ENCODE results near the gene IL12RB1. TPM values are rescaled to one million over a fixed set of nuclear protein-coding genes. Genes with fewer than 3 reads are reported as not detected.

Gene IL12RB1
- total and polyA plus RNA-seq, 7 donors: 0.14 to 0.53 (median 0.17) TPM; not detected in 1

DNA sequence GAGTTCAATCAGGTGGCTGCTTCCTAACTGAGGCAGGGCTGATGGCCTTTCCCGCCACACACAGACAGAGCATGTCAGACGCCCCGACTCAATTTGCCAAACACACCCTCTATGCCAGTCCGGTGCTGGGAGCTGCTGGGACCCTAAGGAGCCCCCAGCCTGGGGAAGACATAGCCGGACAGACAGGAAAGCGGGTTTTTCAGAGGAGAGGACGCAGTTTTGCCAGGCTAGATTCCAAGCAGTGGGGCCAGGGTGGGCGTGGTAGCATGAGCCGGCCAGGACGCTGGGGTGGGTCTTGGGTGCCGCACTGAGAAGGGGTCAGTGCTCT, 30.6 kb upstream of the IL12RB1 start:
- no peaks in the 10 kb centered on the region for H3K36me3 ChIP-seq (ENCODE audit: insufficient read depth in 1 of 2, low read depth in 1 of 2)
- H3K4me1 ChIP-seq: no peaks in the 10 kb centered on the region
- TF ChIP-seq CTCF (IDR thresholded peaks at IDR 0.05): no peak
- H3K27me3 ChIP-seq (ENCODE audit: insufficient read depth in 3 of 3, low read length in 2 of 3): no peaks in the 10 kb centered on the region
- 10 to 16% (median 10%) methylated on average over 10 to 11 of the region's 11 CpGs for WGBS, 3 donors
- H3K27ac ChIP-seq: no peak overlapping the region
- peak overlapping the region; percentile 73 for H3K4me3 ChIP-seq
- DNase-seq (no peak), ATAC-seq (peak in 3 of 4 donors; percentile 0 to 8 (median 2))
- H3K9me3 ChIP-seq: no peaks in the 10 kb centered on the region
- intact Hi-C loops (cut with DNase I): loop anchor here (5.0 kb wide), 1 partner anchor 35 kb away; the partner anchor contains the start of gene PIK3R2 (in 2 of the 2)

GRCh38 chr19:18114483-18114882, 27.7 kb upstream of the IL12RB1 start:
- no peak for TF ChIP-seq CTCF (IDR thresholded peaks at IDR 0.05)
- intact Hi-C loops (cut with DNase I): loop anchor here in 1 of 2 donors (5.0 kb wide), 1 partner anchor 138 kb away; no protein-coding TSS in a partner anchor
- no peak for ATAC-seq
- Histone ChIP-seq H3K9me3 (no peaks in the 10 kb centered on the region), H3K4me1 (peaks cover 8% of the 10 kb centered on the region), H3K27ac (no peak overlapping the region), H3K27me3 (ENCODE audit: insufficient read depth in 3 of 3, low read length in 2 of 3) (peaks cover 0 to 17% (median 0%) of the 10 kb centered on the region in 3 donors), H3K36me3 (ENCODE audit: insufficient read depth in 1 of 2, low read depth in 1 of 2) (no peaks in the 10 kb centered on the region), H3K4me3 (no peak overlapping the region)
- WGBS, 3 donors: 90 to 95% (median 92%) methylated on average over 4 of the region's 4 CpGs
- DNase-seq: no peak

- Histone ChIP-seq H3K27ac (no peak overlapping the region), H3K27me3 (ENCODE audit: insufficient read depth in 3 of 3, low read length in 2 of 3) (peaks cover 0 to 18% (median 0%) of the 10 kb centered on the region in 3 donors), H3K4me1 (peaks cover 8% of the 10 kb centered on the region), H3K9me3 (no peaks in the 10 kb centered on the region), H3K4me3 (no peak overlapping the region), H3K36me3 (ENCODE audit: insufficient read depth in 1 of 2, low read depth in 1 of 2) (no peaks in the 10 kb centered on the region)
- no peak for ATAC-seq
- intact Hi-C loops (cut with DNase I): loop anchor here (2.0 to 5.0 kb wide), 3 partner anchors 47 to 139 kb away; no protein-coding TSS in a partner anchor
- DNase-seq: no peak
- no peak for TF ChIP-seq CTCF (IDR thresholded peaks at IDR 0.05)
- 90 to 93% (median 93%) methylated on average over 5 of the region's 5 CpGs for WGBS, 3 donors
These were observed 27.1 kb upstream of the IL12RB1 start for GRCh38 chr19:18113827-18114226.

- TF ChIP-seq CTCF (IDR thresholded peaks at IDR 0.05): peak; percentile 86
- no peak overlapping the region for H3K27ac ChIP-seq
- intact Hi-C loops (cut with DNase I): loop anchor here (2.0 to 5.0 kb wide), 3 partner anchors 48 to 140 kb away; no protein-coding TSS in a partner anchor
- DNase-seq: peak; percentile 87 to 92
- H3K4me3 ChIP-seq: no peak overlapping the region
- peak; percentile 65 to 77 (median 70) for ATAC-seq
- H3K4me1 ChIP-seq: peaks cover 8% of the 10 kb centered on the region
- 32 to 37% (median 36%) methylated on average over 7 to 9 of the region's 9 CpGs for WGBS, 3 donors
- no peaks in the 10 kb centered on the region for H3K9me3 ChIP-seq
- no peaks in the 10 kb centered on the region for H3K36me3 ChIP-seq (ENCODE audit: insufficient read depth in 1 of 2, low read depth in 1 of 2)
- H3K27me3 ChIP-seq (ENCODE audit: insufficient read depth in 3 of 3, low read length in 2 of 3): peaks cover 0 to 18% (median 0%) of the 10 kb centered on the region in 3 donors
These were observed 26.3 kb upstream of the IL12RB1 start for GRCh38 chr19:18112989-18113478.
